HepG2 (cell line): ENCODE data around the gene CTSV. TPM values are rescaled to one million over a fixed set of nuclear protein-coding genes. Genes with fewer than 3 reads are reported as not detected.

Experiments
- CCAR2 ChIP-seq: fragments of 200-400 bp; formaldehyde crosslinking; optimal IDR thresholded peaks from 2 replicates; pipeline ENCODE3; 2018; ENCODE audit warnings: low read depth, mild to moderate bottlenecking, low read length, moderate library complexity
- GLI4 ChIP-seq: sonication (generic); formaldehyde crosslinking; IDR thresholded peaks from 2 replicates; pipeline ENCODE4 v1.5.1; 2020; ENCODE audit warnings: missing genetic modification reagents, mild to moderate bottlenecking, moderate library complexity, borderline replicate concordance
- HCFC1 ChIP-seq: fragments of 150-350 bp; IDR thresholded peaks from 2 replicates; pipeline ENCODE4 v1.6.1; 2014; ENCODE audit warnings: low read depth, low read length
- JUND ChIP-seq: sonication (generic); formaldehyde crosslinking; IDR thresholded peaks from 2 replicates; pipeline ENCODE4 v1.8.0; 2022; ENCODE audit warnings: mild to moderate bottlenecking, missing genetic modification reagents
- MAFG ChIP-seq: sonication (generic); formaldehyde crosslinking; IDR thresholded peaks from 2 replicates; pipeline ENCODE4 v1.5.1; 2020; ENCODE audit warnings: mild to moderate bottlenecking, missing genetic modification reagents
- PBX3 ChIP-seq: sonication (generic); formaldehyde crosslinking; IDR thresholded peaks from 2 replicates; pipeline ENCODE4 v1.8.1; 2023; ENCODE audit warnings: missing genetic modification reagents, inconsistent platforms, borderline replicate concordance
- PITX1 ChIP-seq: sonication (generic); formaldehyde crosslinking; IDR thresholded peaks from 2 replicates; pipeline ENCODE4 v1.5.1; 2020; ENCODE audit warnings: mild to moderate bottlenecking, missing genetic modification reagents
- RERE ChIP-seq: IDR thresholded peaks from 2 replicates; pipeline ENCODE4 v1.6.1; 2016; ENCODE audit warnings: low read depth, missing genetic modification reagents, missing compliant biosample characterization
- SKI ChIP-seq: fragments of 450-650 bp; IDR thresholded peaks from one replicate; pipeline ENCODE4 v1.6.1; 2018; ENCODE audit warnings: mild to moderate bottlenecking; ENCODE audit not compliant: partially characterized antibody
- SOX5 ChIP-seq: IDR thresholded peaks from 2 replicates; pipeline ENCODE4 v1.6.1; 2016; ENCODE audit warnings: borderline replicate concordance
- SPEN ChIP-seq: sonication (generic); formaldehyde crosslinking; IDR thresholded peaks from 2 replicates; pipeline ENCODE4 v1.5.1; 2020; ENCODE audit warnings: low read depth, mild to moderate bottlenecking, missing genetic modification reagents
- ZBTB34 ChIP-seq: sonication (generic); formaldehyde crosslinking; IDR thresholded peaks from 2 replicates; pipeline ENCODE4 v1.8.0; 2022; ENCODE audit warnings: mild to moderate bottlenecking, missing genetic modification reagents
- ZMYM4 ChIP-seq: sonication (generic); formaldehyde crosslinking; IDR thresholded peaks from 2 replicates; pipeline ENCODE4 v1.8.1; 2023; ENCODE audit warnings: mild to moderate bottlenecking, missing genetic modification reagents
- ZNF230 ChIP-seq: sonication (generic); formaldehyde crosslinking; IDR thresholded peaks from 2 replicates; pipeline ENCODE4 v1.4.0; 2020; ENCODE audit warnings: mild to moderate bottlenecking, missing genetic modification reagents
- ZNF235 ChIP-seq: sonication (generic); formaldehyde crosslinking; IDR thresholded peaks from 2 replicates; pipeline ENCODE4 v1.8.1; 2023; ENCODE audit warnings: mild to moderate bottlenecking, missing genetic modification reagents, borderline replicate concordance
- ZNF776 ChIP-seq: sonication (generic); formaldehyde crosslinking; IDR thresholded peaks from 2 replicates; pipeline ENCODE4 v1.4.0; 2020; ENCODE audit warnings: mild to moderate bottlenecking, missing genetic modification reagents
- polyA plus RNA-seq, 8 experiments: library from polyadenylated mRNA; depleted of rRNA in 3 of 8; stranded (reverse) in 7 of 8; unstranded in 1 of 8; fragments of >200 nt; fragmentation: Illumina TruSeq in 4 of 8; extraction: Trizol in 4 of 8; gene quantifications; 2 replicates each; pipeline versions ENCODE4 v1.2.1 to v1.2.3, GENCODE V29; 2011 to 2016; ENCODE audit warnings: low read depth in 4 of 8, missing spikeins in 1 of 8, mixed read lengths in 1 of 8; ENCODE audit not compliant: insufficient read depth in 1 of 8
- total RNA-seq, 5 experiments: library from RNA; depleted of rRNA; stranded (reverse); fragments of >200 nt; fragmentation: Illumina TruSeq; extraction: Trizol; gene quantifications; 2 replicates each; pipeline ENCODE4 v1.2.3, GENCODE V29; 2016; ENCODE audit warnings: low read depth in 1 of 5
- TF ChIP-seq, protein P1 (sequence below): sonication (generic); formaldehyde crosslinking; IDR thresholded peaks from 2 replicates; pipeline ENCODE4; 2020; ENCODE audit warnings: missing genetic modification reagents, mild to moderate bottlenecking, borderline replicate concordance

Gene CTSV
- total and polyA plus RNA-seq, 2 of the 13 experiments (the other 11 are each of a cell fraction or from before 2014, with no cell fraction given): 10.6 to 12.6 TPM

- TF ChIP-seq RERE (CRISPR knock-in tag) (no peak), MAFG (no peak), SOX5 (CRISPR knock-in tag) (no peak), ZNF776 (CRISPR knock-in tag) (no peak), JUND (CRISPR knock-in tag) (no peak), SKI (peak; percentile 27), ZMYM4 (CRISPR knock-in tag) (peak; percentile 71), PITX1 (CRISPR knock-in tag) (no peak), ZBTB34 (CRISPR knock-in tag) (no peak), ZNF235 (CRISPR knock-in tag) (no peak), ZNF230 (CRISPR knock-in tag) (no peak), CCAR2 (no peak), GLI4 (no peak), HCFC1 (no peak), PBX3 (CRISPR knock-in tag) (no peak), SPEN (CRISPR knock-in tag) (peak; percentile 32; the same call in 1 of the 2 replicates)
- TF ChIP-seq, protein P1, sequence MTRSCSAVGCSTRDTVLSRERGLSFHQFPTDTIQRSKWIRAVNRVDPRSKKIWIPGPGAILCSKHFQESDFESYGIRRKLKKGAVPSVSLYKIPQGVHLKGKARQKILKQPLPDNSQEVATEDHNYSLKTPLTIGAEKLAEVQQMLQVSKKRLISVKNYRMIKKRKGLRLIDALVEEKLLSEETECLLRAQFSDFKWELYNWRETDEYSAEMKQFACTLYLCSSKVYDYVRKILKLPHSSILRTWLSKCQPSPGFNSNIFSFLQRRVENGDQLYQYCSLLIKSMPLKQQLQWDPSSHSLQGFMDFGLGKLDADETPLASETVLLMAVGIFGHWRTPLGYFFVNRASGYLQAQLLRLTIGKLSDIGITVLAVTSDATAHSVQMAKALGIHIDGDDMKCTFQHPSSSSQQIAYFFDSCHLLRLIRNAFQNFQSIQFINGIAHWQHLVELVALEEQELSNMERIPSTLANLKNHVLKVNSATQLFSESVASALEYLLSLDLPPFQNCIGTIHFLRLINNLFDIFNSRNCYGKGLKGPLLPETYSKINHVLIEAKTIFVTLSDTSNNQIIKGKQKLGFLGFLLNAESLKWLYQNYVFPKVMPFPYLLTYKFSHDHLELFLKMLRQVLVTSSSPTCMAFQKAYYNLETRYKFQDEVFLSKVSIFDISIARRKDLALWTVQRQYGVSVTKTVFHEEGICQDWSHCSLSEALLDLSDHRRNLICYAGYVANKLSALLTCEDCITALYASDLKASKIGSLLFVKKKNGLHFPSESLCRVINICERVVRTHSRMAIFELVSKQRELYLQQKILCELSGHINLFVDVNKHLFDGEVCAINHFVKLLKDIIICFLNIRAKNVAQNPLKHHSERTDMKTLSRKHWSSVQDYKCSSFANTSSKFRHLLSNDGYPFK: 0 out of 2 replicates have a peak, but pooled peaks have one; percentile 29
These were observed at the start of gene CTSV (continued) for GRCh38 chr9:97038611-97039513.
